Neutrophil (primary cell): ENCODE results near the gene SLC4A11.

ENCODE experiments used
- H3K27ac ChIP-seq: fragments of 200-600 bp; sonication (generic); 2 replicates; pipeline ENCODE4 v1.5.1; 2016; ENCODE audit warnings: mild to moderate bottlenecking, moderate library complexity
- H3K27me3 ChIP-seq: fragments of 200-600 bp; sonication (generic); 2 replicates; pipeline ENCODE4 v1.6.0; 2016; ENCODE audit warnings: mild to moderate bottlenecking
- H3K36me3 ChIP-seq: fragments of 200-600 bp; sonication (generic); 2 replicates; pipeline ENCODE4 v1.5.1; 2017
- H3K4me1 ChIP-seq, 2 experiments: fragments of 200-600 bp in 1 of 2; sonication (generic) in 1 of 2; 1 replicate in 1 of 2; 2 replicates in 1 of 2; pipeline versions ENCODE4 v1.5.1 to v1.6.1; 2013 to 2016; ENCODE audit warnings: low read depth in 1 of 2, low read length in 1 of 2, mild to moderate bottlenecking in 1 of 2, moderate library complexity in 1 of 2; ENCODE audit not compliant: control insufficient read depth in 1 of 2, insufficient read depth in 1 of 2
- H3K4me3 ChIP-seq, 2 experiments: fragments of 200-600 bp in 1 of 2; sonication (generic) in 1 of 2; 1 replicate in 1 of 2; 2 replicates in 1 of 2; pipeline ENCODE4 v1.5.1; 2013 to 2016; ENCODE audit warnings: low read depth in 1 of 2, low read length in 1 of 2, mild to moderate bottlenecking in 1 of 2, moderate library complexity in 1 of 2
- H3K9me3 ChIP-seq: fragments of 200-600 bp; sonication (generic); 2 replicates; pipeline ENCODE4 v1.5.1; 2016
- TF ChIP-seq, protein P1 (sequence below): fragments of 200-600 bp; sonication (generic); IDR thresholded peaks from 2 replicates; pipeline ENCODE4 v1.5.1; 2016; ENCODE audit warnings: antibody characterized with exemption

SLC4A11 gene

DNA sequence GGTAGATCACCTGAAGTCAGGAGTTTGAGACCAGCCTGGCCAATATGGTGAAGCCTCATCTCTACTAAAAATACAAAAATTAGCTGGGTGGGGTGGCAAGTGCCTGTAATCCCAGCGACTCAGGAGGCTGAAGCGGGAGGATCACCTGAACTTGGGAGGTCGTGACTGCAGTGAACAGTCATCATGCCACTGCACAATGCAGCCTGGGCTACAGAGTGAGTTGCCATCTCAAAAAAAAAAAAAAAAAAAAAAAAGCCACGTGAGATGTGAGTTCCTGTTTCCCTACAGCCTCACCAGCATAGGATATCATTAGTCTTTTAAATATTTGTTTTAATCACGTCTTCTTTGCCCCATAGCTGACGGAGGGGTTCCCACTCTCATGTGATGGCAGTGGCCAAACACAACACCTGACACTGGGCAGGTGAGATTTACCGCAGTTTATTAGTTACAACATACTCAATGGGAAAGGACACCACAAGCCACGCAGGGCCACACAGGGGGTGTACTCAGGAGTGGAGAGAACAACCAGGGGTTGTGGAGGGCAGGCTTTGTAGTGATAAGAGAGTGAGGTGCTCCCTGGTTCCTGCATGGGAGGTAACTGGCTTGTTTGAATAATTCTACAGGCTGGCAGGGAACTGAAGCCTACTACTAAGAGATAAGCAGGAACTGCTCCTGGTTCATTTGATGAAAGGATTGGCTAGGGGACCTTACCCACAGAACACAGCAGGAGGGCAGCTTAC is 61.1 kb downstream of the SLC4A11 start:
- peaks cover 12 to 13% of the 10 kb centered on the region in 2 experiments for H3K4me1 ChIP-seq
- TF ChIP-seq, protein P1, sequence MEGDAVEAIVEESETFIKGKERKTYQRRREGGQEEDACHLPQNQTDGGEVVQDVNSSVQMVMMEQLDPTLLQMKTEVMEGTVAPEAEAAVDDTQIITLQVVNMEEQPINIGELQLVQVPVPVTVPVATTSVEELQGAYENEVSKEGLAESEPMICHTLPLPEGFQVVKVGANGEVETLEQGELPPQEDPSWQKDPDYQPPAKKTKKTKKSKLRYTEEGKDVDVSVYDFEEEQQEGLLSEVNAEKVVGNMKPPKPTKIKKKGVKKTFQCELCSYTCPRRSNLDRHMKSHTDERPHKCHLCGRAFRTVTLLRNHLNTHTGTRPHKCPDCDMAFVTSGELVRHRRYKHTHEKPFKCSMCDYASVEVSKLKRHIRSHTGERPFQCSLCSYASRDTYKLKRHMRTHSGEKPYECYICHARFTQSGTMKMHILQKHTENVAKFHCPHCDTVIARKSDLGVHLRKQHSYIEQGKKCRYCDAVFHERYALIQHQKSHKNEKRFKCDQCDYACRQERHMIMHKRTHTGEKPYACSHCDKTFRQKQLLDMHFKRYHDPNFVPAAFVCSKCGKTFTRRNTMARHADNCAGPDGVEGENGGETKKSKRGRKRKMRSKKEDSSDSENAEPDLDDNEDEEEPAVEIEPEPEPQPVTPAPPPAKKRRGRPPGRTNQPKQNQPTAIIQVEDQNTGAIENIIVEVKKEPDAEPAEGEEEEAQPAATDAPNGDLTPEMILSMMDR = no peak
- no peaks in the 10 kb centered on the region for H3K9me3 ChIP-seq
- H3K4me3 ChIP-seq = no peak overlapping the region
- H3K27me3 ChIP-seq = peaks cover 42% of the 10 kb centered on the region
- no peak overlapping the region for H3K27ac ChIP-seq
- H3K36me3 ChIP-seq = no peaks in the 10 kb centered on the region
